IPS DF 19.7 (cell line): ENCODE results near the gene MYBL2.
"Not testable (repeated sequence)": the region's sequence is repeated elsewhere in the genome, so short reads cannot be mapped to it uniquely, and the experiment has no call there.

Experiments
- DNase-seq: peaks from one replicate; pipeline ENCODE4 v3.0.0-alpha.2; 2013; ENCODE audit warnings: low read depth, low spot score

The MYBL2 gene

DNA sequence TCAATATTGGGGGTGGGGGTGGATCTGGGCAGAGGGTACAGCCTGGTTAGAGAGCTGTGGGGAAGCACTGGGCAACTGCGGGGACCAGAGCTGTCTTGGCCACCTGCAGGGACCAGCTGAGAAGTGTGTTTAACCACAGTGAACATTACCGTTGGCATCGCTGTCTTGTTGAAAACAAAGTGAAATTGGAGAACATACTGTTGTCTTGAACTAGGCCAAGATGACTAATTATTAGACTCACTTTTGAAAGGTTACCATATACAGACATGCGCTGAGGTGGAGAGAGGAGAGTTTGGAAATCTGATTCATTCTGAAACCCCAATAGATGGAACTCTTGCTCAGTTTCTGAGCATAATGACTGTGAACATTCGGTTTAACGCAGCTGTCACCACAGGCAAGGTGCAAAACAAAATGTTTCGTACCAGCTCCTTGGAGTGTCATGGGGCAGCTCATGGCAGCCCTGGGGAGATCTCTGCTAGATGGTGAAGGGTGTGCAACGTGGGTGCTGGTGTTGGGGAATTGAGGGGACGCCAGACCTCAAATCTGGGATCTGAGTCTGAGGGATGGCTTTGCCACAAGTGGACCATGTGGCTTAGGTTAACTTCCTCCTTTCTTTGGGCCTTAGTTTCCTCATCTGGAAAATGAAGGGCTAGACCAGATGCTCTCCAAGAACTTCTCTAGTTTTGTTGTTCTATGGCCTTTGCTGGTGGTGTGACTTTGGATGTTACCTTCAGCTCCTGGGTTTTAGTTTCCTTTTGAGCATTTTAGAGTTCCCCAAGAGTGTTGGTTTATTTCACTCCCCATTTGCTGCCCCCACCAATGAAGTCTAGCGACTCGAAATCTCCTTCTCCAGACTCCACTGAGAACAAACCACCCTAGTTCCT lies 84.5 kb downstream of the MYBL2 start:
- DNase-seq = no peak

DNA sequence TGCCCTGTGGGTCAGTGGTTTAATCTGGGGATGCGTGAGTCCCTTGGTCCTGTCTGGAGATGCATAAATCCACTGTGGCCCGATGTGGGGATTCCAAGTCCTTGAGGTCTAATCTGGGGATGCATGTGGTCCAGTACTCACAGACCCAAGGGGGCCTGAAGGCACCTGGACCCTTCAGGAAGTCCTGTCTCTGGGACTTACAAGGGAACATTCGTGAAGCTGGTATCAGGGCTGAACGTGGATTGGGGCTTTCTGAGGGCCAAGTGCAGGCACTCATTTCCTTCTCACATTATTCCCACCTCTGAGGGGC lies 85.1 kb downstream of the MYBL2 start:
- DNase-seq = no peak

DNA sequence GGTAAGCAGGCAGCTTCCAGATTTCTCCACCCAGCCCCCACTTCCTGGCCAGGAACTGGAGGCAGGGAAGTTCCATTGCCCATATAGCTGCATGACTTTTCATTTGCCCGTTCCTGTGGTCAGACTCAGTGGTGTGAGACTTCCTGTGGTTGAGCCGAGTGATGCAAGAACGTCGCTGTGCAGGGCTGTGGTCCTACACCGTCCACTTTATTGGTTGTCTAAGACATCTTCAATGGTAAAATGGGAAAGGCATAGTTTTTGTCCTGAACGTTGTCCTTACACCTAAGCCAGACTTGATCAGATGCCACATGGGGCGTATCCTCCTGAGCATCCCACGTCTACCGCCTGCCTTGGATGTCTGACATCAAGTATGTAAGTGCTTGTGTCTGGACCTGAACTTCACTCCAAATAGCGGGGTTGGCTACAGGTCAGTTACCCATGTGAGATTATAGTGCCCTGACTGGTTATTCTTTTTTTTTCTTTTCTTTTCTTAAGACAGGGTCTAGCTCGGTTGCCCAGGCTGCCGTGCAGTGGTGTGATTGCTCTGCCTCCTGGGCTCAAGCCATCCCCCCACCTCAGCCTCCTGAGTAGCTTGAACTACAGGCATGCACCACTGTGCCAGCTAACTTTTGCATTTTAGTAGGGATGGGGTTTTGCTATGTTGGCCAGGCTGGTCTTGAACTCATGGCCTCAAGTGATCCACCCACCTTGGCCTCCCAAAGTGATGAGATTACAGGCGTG lies 85.8 kb downstream of the MYBL2 start:
- no peak for DNase-seq

DNA sequence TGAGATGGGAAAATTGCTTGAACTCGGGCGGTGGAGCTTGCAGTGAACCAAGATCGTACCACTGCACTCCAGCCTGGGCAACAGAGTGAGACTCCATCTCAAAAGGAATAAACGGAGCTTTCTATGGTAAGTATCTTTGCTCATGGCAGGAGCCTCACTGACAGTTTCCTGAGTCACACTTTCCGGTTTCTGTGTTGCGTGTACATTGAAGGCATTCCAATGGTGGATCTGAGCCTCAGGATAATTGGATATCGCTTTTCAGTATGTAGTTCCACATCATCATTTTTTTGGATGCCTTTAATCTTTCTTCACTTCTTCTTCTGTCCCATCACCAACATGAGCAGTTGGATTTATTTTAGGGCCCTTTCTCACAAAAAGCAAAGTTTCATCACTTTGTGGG lies 88.5 kb downstream of the MYBL2 start:
- no peak for DNase-seq

DNA sequence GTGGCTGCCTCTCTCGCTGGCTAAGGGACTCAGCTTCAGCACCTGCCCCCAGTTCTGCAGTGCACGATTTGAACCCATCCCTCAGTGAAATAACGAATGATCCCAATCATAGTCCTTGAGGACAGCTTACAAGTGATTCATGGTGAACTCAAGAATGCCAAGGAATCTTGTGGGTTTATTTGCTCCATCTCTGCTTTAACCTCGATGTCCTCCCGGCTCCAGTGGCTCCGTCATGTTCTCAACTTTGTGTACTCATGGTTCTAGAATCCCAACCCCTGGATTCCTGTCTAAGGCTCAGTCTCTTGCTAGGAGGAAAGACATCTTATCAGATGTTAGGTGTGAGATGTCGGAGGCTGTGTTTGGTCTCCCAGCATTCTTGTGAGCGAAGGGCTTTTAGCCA lies 88.9 kb downstream of the MYBL2 start:
- DNase-seq = no peak

DNA sequence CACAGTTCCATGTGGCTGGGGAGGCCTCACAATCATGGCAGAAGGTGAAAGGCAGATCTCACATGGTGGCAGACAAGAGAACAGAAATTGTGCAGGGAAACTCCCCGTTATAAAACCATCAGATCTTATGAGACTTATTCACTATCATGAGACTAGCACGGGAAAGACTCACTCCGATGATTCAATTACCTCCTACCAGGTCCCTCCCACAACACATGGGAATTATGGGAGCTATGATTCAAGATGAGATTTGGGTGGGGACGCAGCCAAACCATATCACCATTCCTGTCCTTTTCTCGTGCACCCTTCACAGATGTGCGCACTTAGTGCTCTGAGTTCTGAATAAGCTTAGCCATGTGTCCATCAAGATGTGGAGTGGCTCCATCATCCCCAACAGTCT lies 91.0 kb downstream of the MYBL2 start:
- DNase-seq = not testable (repeated sequence)

DNA sequence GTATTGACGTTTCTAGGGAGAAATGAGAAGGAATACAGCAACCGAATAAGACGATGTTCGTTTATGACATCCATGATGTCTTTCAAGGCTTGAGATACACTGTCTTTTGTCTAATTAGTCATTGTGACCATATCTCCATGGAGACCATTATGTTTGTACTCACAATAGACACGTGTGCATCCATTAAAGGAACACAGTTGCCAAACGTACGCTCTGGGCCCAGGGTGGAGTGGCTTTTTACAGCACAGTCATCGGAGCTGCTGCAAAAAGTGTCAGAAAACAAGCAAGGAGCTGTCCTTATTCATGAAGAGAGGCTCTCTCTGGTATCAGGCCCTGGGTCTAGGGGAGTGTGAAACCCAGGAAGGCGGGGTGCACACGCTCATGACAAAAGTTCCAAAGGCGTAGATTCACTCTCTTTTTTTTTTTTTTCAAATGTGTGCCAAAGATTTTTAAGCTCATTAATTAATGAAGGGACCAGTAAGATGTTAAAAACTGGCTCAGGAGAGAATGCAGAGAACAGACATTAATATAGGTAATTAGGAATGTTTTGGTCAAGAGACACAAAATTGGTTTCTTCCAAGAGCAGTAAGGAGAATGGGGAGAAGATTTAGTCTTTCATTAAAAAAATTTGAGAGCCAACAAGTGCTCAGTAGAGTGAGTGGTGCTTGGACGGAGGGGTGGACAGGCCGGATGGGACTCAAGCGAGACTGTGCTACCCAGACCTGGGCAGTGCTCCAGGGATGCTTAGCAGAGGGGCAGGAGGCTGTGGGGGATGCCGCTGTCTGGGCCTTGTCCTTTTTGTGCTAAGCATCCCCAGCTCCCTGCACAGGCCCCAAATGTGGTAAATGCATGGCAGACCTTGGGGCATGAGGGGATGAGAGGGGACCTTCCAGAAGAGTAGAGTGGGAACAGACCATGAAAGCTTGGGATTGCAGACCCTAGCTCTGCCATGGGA lies 94.7 kb downstream of the MYBL2 start:
- no peak for DNase-seq

DNA sequence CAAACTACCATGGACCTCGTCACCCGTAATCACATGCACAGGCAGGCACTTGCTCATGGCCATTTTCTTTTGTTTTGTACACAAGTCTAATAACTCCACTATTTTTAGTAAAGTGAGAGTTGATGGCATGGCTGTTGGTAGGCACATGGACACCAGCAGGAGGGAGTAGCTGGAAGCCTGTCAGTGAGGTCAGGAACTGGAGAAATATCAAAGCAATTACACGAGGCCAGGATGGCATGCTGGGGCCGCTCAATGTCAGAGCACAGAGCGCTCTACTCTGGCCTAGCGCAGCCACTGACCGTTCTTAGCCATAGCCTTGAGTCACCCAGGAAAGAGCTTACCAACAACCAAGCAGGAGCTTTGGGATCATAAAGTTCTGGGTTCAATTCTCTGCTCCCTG lies 96.0 kb downstream of the MYBL2 start:
- no peak for DNase-seq

DNA sequence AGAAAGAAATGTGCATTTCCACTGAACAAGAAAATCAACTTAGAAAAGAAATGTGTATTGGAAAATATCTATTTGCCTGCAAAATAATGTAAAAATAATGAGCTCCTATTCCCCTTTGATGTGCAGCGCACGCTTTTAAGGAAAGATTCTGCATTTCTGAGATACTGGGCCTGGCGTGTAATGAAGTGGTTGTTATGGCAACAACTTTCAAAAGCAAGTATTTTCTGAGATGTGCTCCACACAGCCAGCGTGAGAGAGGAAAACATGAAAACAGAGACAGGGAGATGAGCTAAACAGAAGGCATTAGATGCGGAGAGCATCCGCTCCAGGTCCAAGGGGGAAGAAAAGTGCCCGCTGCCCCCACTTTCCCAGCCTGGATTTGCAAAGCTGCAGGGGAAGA lies 99.0 kb downstream of the MYBL2 start:
- DNase-seq = no peak
